ENCODE measurements around the gene PADI2. TPM values are rescaled to one million over a fixed set of nuclear protein-coding genes. Genes with fewer than 3 reads are reported as not detected.

Gene PADI2
- total RNA-seq, 2 donors from 2014 or later: 2.3 to 3.0 TPM

DNA sequence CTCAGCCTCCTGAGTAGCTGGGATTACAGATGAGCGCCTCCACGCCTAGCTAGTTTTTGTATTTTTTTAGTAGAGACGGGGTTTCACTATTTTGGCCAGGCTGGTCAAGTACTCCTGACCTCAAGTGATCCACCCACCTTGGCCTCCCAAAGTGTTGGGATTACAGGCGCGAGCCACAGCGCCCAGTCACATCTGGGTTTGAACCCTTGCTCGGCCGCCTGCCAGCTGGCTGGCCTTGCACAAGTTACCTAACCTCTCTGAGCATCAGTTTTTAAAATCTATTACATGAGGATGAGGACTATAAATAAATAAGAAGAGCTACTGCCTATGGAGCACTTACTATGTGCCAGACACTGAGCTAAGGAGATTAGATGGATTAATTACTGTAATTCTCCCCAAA is 17.7 kb upstream of the PADI2 start:
- no peak overlapping the region for H3K27ac ChIP-seq
- no peaks in the 10 kb centered on the region for H3K9me3 ChIP-seq
- no peaks in the 10 kb centered on the region for H3K36me3 ChIP-seq (replicated peaks in 1 of 2; ENCODE audit: insufficient read depth in 1 of 2, low read depth in 2 of 2)
- no peaks in the 10 kb centered on the region for H3K27me3 ChIP-seq
- ATAC-seq: no peak
- 67 to 84% methylated on average over 7 to 8 of the region's 8 CpGs for WGBS, 2 donors
- H3K4me3 ChIP-seq: no peak overlapping the region
- no peak for TF ChIP-seq POLR2A (IDR thresholded peaks at IDR 0.05)
- TF ChIP-seq, protein P1, sequence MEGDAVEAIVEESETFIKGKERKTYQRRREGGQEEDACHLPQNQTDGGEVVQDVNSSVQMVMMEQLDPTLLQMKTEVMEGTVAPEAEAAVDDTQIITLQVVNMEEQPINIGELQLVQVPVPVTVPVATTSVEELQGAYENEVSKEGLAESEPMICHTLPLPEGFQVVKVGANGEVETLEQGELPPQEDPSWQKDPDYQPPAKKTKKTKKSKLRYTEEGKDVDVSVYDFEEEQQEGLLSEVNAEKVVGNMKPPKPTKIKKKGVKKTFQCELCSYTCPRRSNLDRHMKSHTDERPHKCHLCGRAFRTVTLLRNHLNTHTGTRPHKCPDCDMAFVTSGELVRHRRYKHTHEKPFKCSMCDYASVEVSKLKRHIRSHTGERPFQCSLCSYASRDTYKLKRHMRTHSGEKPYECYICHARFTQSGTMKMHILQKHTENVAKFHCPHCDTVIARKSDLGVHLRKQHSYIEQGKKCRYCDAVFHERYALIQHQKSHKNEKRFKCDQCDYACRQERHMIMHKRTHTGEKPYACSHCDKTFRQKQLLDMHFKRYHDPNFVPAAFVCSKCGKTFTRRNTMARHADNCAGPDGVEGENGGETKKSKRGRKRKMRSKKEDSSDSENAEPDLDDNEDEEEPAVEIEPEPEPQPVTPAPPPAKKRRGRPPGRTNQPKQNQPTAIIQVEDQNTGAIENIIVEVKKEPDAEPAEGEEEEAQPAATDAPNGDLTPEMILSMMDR (IDR thresholded peaks at IDR 0.05): no peak
- H3K4me1 ChIP-seq: no peaks in the 10 kb centered on the region
- intact Hi-C loops (cut with DNase I): no loop called here
- no peak for DNase-seq

DNA sequence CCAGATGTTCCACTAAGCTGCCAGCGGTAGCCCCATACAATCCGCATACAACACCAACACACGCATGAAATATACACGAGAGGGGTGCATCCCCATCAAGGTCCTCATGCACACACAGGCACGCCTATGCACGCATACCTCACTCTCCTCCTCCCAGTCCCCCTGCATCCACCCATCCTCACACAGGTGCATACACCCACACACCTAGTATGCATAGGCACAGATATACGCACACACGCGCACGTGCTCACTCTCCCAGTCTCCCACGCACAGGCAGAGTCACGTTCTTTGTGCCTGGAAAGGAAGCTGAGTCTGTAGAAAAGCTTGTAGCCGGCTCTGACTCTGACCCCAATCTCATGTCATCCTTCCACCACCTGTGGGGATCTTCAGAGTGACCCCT is 16.9 kb upstream of the PADI2 start:
- no peak for TF ChIP-seq POLR2A (IDR thresholded peaks at IDR 0.05)
- TF ChIP-seq, protein P1 (IDR thresholded peaks at IDR 0.05): no peak
- ATAC-seq (no peak), DNase-seq (no peak)
- Histone ChIP-seq H3K27ac (no peak overlapping the region), H3K4me1 (no peaks in the 10 kb centered on the region), H3K4me3 (no peak overlapping the region), H3K9me3 (no peaks in the 10 kb centered on the region), H3K36me3 (replicated peaks in 1 of 2; ENCODE audit: insufficient read depth in 1 of 2, low read depth in 2 of 2) (no peaks in the 10 kb centered on the region), H3K27me3 (no peaks in the 10 kb centered on the region)
- intact Hi-C loops (cut with DNase I): no loop called here
- WGBS, 2 donors: 71 to 80% methylated on average over 13 of the region's 13 CpGs

DNA sequence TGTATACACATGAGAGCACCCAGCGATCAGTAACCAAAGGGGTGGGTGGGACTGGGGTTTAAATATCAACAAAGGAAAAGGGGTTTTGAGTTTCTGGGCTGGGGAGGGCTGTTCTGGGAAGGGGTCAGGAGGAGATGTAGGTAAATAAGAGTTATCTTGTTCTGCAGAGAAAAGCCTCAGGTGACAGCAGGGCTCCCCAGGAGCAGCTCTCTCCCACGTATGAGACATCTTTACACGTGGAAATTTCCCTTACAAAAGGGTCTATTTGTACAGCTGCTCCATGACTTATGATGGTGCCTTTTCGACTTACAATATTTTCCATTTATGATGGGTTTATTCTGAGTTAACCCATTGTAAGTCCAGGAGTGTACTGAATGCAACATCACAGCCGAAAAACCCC is 16.3 kb upstream of the PADI2 start:
- 41 to 43% methylated on average over 5 of the region's 5 CpGs for WGBS, 2 donors
- Histone ChIP-seq H3K27me3 (no peaks in the 10 kb centered on the region), H3K27ac (no peak overlapping the region), H3K4me1 (no peaks in the 10 kb centered on the region), H3K4me3 (no peak overlapping the region), H3K9me3 (no peaks in the 10 kb centered on the region), H3K36me3 (replicated peaks in 1 of 2; ENCODE audit: insufficient read depth in 1 of 2, low read depth in 2 of 2) (no peaks in the 10 kb centered on the region)
- no peak for TF ChIP-seq POLR2A (IDR thresholded peaks at IDR 0.05)
- TF ChIP-seq, protein P1 (IDR thresholded peaks at IDR 0.05): no peak
- DNase-seq (no peak), ATAC-seq (no peak)
- intact Hi-C loops (cut with DNase I): no loop called here

DNA sequence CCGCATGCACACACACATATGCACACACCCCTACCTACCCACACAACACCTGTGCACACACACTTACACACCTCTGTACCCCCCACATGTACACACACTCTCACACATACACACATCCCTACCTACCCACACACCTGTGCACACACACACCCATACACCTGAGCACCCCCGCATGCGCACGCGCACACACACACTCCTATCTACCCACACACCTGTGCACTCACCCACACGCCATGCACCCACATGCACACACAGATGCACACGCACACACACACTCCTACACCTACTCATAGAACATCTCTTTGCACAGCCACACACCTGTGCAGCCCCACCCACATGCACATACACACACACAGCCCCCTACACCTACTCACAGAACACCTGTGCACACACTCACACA is 15.5 kb upstream of the PADI2 start:
- 89 to 90% methylated on average over 7 of the region's 7 CpGs for WGBS, 2 donors
- intact Hi-C loops (cut with DNase I): loop anchor here (5.0 kb wide), 1 partner anchor 108 kb away; no protein-coding TSS in a partner anchor

DNA sequence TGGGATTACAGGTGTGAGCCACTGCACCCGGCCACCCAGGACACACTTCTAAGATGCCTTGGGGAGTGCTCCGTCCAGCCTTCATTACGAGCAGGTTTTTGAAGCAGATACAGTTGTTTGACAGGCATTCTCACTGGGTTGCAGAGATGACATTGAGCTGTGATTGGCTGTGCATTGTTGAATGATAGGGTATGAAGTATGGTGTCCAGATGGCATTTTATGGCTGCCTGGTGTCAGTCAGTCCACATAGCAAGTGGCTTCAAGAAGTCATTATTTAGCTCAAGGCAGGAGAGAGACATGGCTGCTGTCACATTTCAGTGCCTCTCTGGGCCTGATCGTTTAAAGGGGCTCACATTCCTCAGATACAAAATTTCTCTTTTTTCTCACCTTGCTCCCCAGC is 14.8 kb upstream of the PADI2 start:
- intact Hi-C loops (cut with DNase I): loop anchor here (5.0 kb wide), 1 partner anchor 108 kb away; no protein-coding TSS in a partner anchor
- TF ChIP-seq POLR2A (IDR thresholded peaks at IDR 0.05): no peak
- TF ChIP-seq, protein P1 (IDR thresholded peaks at IDR 0.05): no peak
- Histone ChIP-seq H3K4me1 (no peaks in the 10 kb centered on the region), H3K4me3 (no peak overlapping the region), H3K9me3 (no peaks in the 10 kb centered on the region), H3K27ac (no peak overlapping the region), H3K36me3 (replicated peaks in 1 of 2; ENCODE audit: insufficient read depth in 1 of 2, low read depth in 2 of 2) (no peaks in the 10 kb centered on the region), H3K27me3 (no peaks in the 10 kb centered on the region)
- WGBS, 2 donors: 56 to 69% methylated on average over 4 of the region's 4 CpGs
- DNase-seq: no peak
- ATAC-seq: no peak

More for the DNA sequence above, 15.5 kb upstream of the PADI2 start:
- no peaks in the 10 kb centered on the region for H3K9me3 ChIP-seq
- no peaks in the 10 kb centered on the region for H3K36me3 ChIP-seq (replicated peaks in 1 of 2; ENCODE audit: insufficient read depth in 1 of 2, low read depth in 2 of 2)
- no peak overlapping the region for H3K27ac ChIP-seq
- DNase-seq: no peak
- H3K27me3 ChIP-seq: no peaks in the 10 kb centered on the region
- H3K4me3 ChIP-seq: no peak overlapping the region
- no peaks in the 10 kb centered on the region for H3K4me1 ChIP-seq
- ATAC-seq: no peak
- no peak for TF ChIP-seq POLR2A (IDR thresholded peaks at IDR 0.05)
- TF ChIP-seq, protein P1 (IDR thresholded peaks at IDR 0.05): no peak

Data from body of pancreas (tissue), 4 donors.